Effector memory CD4-positive, alpha-beta T cell (primary cell): ENCODE data around the gene KIF20A.

Source experiments
- DNase-seq, 3 donors: peaks; one replicate each; pipeline ENCODE4 v3.0.0-alpha.2; 2020
- H3K27ac ChIP-seq: 2 replicates; pipeline ENCODE4 v1.7.0; 2013; ENCODE audit warnings: mild to moderate bottlenecking, low read length, moderate library complexity; ENCODE audit not compliant: insufficient read depth, poor library complexity, severe bottlenecking
- H3K27me3 ChIP-seq: replicated peaks from 2 replicates; pipeline ENCODE4 v1.7.0; 2013; ENCODE audit warnings: mild to moderate bottlenecking, low read length; ENCODE audit not compliant: insufficient read depth, control insufficient read depth, poor library complexity, severe bottlenecking
- H3K36me3 ChIP-seq: 2 replicates; pipeline ENCODE4 v1.7.0; 2013; ENCODE audit warnings: mild to moderate bottlenecking, low read length, moderate library complexity; ENCODE audit not compliant: control insufficient read depth, insufficient read depth
- H3K4me1 ChIP-seq: 2 replicates; pipeline ENCODE4 v1.7.0; 2013; ENCODE audit warnings: low read length, mild to moderate bottlenecking; ENCODE audit not compliant: control insufficient read depth, insufficient read depth, poor library complexity, severe bottlenecking
- H3K4me3 ChIP-seq: 2 replicates; pipeline ENCODE4 v1.7.0; 2013; ENCODE audit warnings: low read length, low read depth, mild to moderate bottlenecking; ENCODE audit not compliant: insufficient read depth, poor library complexity, severe bottlenecking
- H3K9me3 ChIP-seq: 2 replicates; pipeline ENCODE4 v1.7.0; 2013; ENCODE audit warnings: mild to moderate bottlenecking, low read length, moderate library complexity; ENCODE audit not compliant: control insufficient read depth

Gene KIF20A

GRCh38 chr5:138223532-138223931 lies 44.6 kb downstream of the KIF20A start:
- H3K9me3 ChIP-seq: no peaks in the 10 kb centered on the region
- H3K27ac ChIP-seq: no peak overlapping the region
- no peak overlapping the region for H3K4me3 ChIP-seq
- no peaks in the 10 kb centered on the region for H3K4me1 ChIP-seq
- no peaks in the 10 kb centered on the region for H3K36me3 ChIP-seq
- H3K27me3 ChIP-seq: no peaks in the 10 kb centered on the region
- no peak for DNase-seq

GRCh38 chr5:138224712-138225111 lies 45.8 kb downstream of the KIF20A start:
- Histone ChIP-seq H3K27ac (no peak overlapping the region), H3K9me3 (no peaks in the 10 kb centered on the region), H3K27me3 (no peaks in the 10 kb centered on the region), H3K4me1 (no peaks in the 10 kb centered on the region), H3K36me3 (no peaks in the 10 kb centered on the region), H3K4me3 (no peak overlapping the region)
- DNase-seq: no peak

- H3K27ac ChIP-seq: no peak overlapping the region
- no peaks in the 10 kb centered on the region for H3K9me3 ChIP-seq
- DNase-seq: no peak
- no peaks in the 10 kb centered on the region for H3K36me3 ChIP-seq
- H3K27me3 ChIP-seq: no peaks in the 10 kb centered on the region
- H3K4me3 ChIP-seq: no peak overlapping the region
- no peaks in the 10 kb centered on the region for H3K4me1 ChIP-seq
Measured at GRCh38 chr5:138226910-138227309, 48.0 kb downstream of the KIF20A start.

GRCh38 chr5:138229387-138229786 lies 50.5 kb downstream of the KIF20A start:
- Histone ChIP-seq H3K9me3 (no peaks in the 10 kb centered on the region), H3K27ac (no peak overlapping the region), H3K27me3 (no peaks in the 10 kb centered on the region), H3K36me3 (no peaks in the 10 kb centered on the region), H3K4me1 (no peaks in the 10 kb centered on the region), H3K4me3 (no peak overlapping the region)
- DNase-seq: no peak

GRCh38 chr5:138230261-138230660 lies 51.3 kb downstream of the KIF20A start:
- H3K4me3 ChIP-seq: no peak overlapping the region
- no peak overlapping the region for H3K27ac ChIP-seq
- no peaks in the 10 kb centered on the region for H3K9me3 ChIP-seq
- no peaks in the 10 kb centered on the region for H3K27me3 ChIP-seq
- H3K4me1 ChIP-seq: no peaks in the 10 kb centered on the region
- no peaks in the 10 kb centered on the region for H3K36me3 ChIP-seq
- DNase-seq: no peak

GRCh38 chr5:138230981-138231589 lies 52.2 kb downstream of the KIF20A start:
- no peaks in the 10 kb centered on the region for H3K27me3 ChIP-seq
- no peak overlapping the region for H3K4me3 ChIP-seq
- H3K36me3 ChIP-seq: no peaks in the 10 kb centered on the region
- no peak for DNase-seq
- H3K9me3 ChIP-seq: no peaks in the 10 kb centered on the region
- H3K27ac ChIP-seq: no peak overlapping the region
- no peaks in the 10 kb centered on the region for H3K4me1 ChIP-seq

GRCh38 chr5:138233280-138233679 lies 54.4 kb downstream of the KIF20A start:
- Histone ChIP-seq H3K36me3 (no peaks in the 10 kb centered on the region), H3K27me3 (no peaks in the 10 kb centered on the region), H3K4me1 (no peaks in the 10 kb centered on the region), H3K4me3 (no peak overlapping the region), H3K9me3 (no peaks in the 10 kb centered on the region), H3K27ac (no peak overlapping the region)
- no peak for DNase-seq

GRCh38 chr5:138234651-138235050 lies 55.7 kb downstream of the KIF20A start:
- Histone ChIP-seq H3K36me3 (no peaks in the 10 kb centered on the region), H3K4me1 (no peaks in the 10 kb centered on the region), H3K27me3 (no peaks in the 10 kb centered on the region), H3K9me3 (no peaks in the 10 kb centered on the region), H3K4me3 (no peak overlapping the region), H3K27ac (no peak overlapping the region)
- DNase-seq: no peak
